Caco-2 (cell line): ENCODE data around the gene DOHH. TPM values are rescaled to one million over a fixed set of nuclear protein-coding genes. Genes with fewer than 3 reads are reported as not detected.

Source experiments
- BruUV-seq: library from RNA; stranded (reverse); fragments of 400-500 nt; replicated peaks from 2 replicates; lab custom pipeline; 2021; lab: Mats Ljungman, UMichigan
- CTCF ChIA-PET: fragments of 300-600 bp; sonication (Branson Sonifier 250); formaldehyde crosslinking; loops from one replicate; lab custom pipeline; 2022; ENCODE audit warnings: antibody characterized with exemption; lab: Charles Lee
- POLR2A ChIA-PET: fragments of 300-600 bp; sonication (Branson Sonifier 250); formaldehyde crosslinking; loops from one replicate; lab custom pipeline; 2022; ENCODE audit warnings: antibody characterized with exemption; lab: Charles Lee
- DNase-seq, 2 experiments: peaks; one replicate each; pipeline versions ENCODE4 v3.0.0 to v3.0.0-alpha.2; 2020 to 2022
- H3K27me3 ChIP-seq: replicated peaks from 2 replicates; pipeline ENCODE4 v1.6.0; 2011; ENCODE audit warnings: low read length; ENCODE audit not compliant: control insufficient read depth, insufficient read depth
- H3K36me3 ChIP-seq: 2 replicates; pipeline ENCODE4 v1.5.1; 2011; ENCODE audit warnings: low read length; ENCODE audit not compliant: control insufficient read depth, insufficient read depth
- H3K4me1 ChIP-seq: fragments of 250-450 bp; sonication (Bioruptor Pico); 2 replicates; pipeline ENCODE4 v1.5.1; 2020; ENCODE audit warnings: mild to moderate bottlenecking
- H3K4me3 ChIP-seq: 2 replicates; pipeline ENCODE4 v1.5.1; 2011; ENCODE audit warnings: low read depth, mild to moderate bottlenecking, control low read depth, low read length
- H3K9me3 ChIP-seq: fragments of 250-450 bp; sonication (Bioruptor Pico); 2 replicates; pipeline ENCODE4 v1.5.1; 2020; ENCODE audit warnings: mild to moderate bottlenecking, moderate library complexity
- H3K27ac Mint-ChIP-seq: one replicate; pipeline ENCODE4 v1.8.0; 2022; ENCODE audit warnings: mixed read lengths; ENCODE audit not compliant: unreplicated experiment
- H3K27me3 Mint-ChIP-seq: one replicate; pipeline ENCODE4 v1.8.0; 2022; ENCODE audit warnings: mixed read lengths; ENCODE audit not compliant: insufficient read depth, unreplicated experiment
- H3K36me3 Mint-ChIP-seq: one replicate; pipeline ENCODE4 v1.8.0; 2022; ENCODE audit warnings: mild to moderate bottlenecking, mixed read lengths; ENCODE audit not compliant: insufficient read depth, unreplicated experiment
- H3K4me1 Mint-ChIP-seq: one replicate; pipeline ENCODE4 v1.8.0; 2022; ENCODE audit warnings: low read depth, mixed read lengths; ENCODE audit not compliant: unreplicated experiment
- H3K4me3 Mint-ChIP-seq: one replicate; pipeline ENCODE4 v1.8.0; 2022; ENCODE audit warnings: mild to moderate bottlenecking, moderate library complexity, mixed read lengths; ENCODE audit not compliant: unreplicated experiment
- H3K9me3 Mint-ChIP-seq: one replicate; pipeline ENCODE4 v1.8.0; 2022; ENCODE audit warnings: mixed read lengths; ENCODE audit not compliant: unreplicated experiment
- intact Hi-C: fragments of 100-400 bp; cut with micrococcal nuclease; formaldehyde crosslinking; loops from one replicate; pipeline ENCODE4 v1.10.0; 2022; ENCODE audit not compliant: unreplicated experiment
- total RNA-seq: library from RNA; stranded (reverse); gene quantifications from 2 replicates; pipeline ENCODE4 v1.2.3, GENCODE V29; 2022
- TF ChIP-seq, protein P1 (sequence below), 2 experiments: fragments of 200-600 bp in 1 of 2; IDR thresholded peaks; 1 replicate in 1 of 2; 2 replicates in 1 of 2; pipeline versions ENCODE4 v1.5.1 to v1.8.0; 2011 to 2022; ENCODE audit warnings: antibody characterized with exemption in 1 of 2, control low read depth in 1 of 2, inconsistent platforms in 1 of 2, low read depth in 1 of 2, low read length in 1 of 2, mild to moderate bottlenecking in 1 of 2, moderate library complexity in 1 of 2; ENCODE audit not compliant: insufficient read depth in 1 of 2, severe bottlenecking in 1 of 2, unreplicated experiment in 1 of 2

DOHH gene
- total RNA-seq, 1 experiment from 2014 or later = 17.4 TPM

DNA sequence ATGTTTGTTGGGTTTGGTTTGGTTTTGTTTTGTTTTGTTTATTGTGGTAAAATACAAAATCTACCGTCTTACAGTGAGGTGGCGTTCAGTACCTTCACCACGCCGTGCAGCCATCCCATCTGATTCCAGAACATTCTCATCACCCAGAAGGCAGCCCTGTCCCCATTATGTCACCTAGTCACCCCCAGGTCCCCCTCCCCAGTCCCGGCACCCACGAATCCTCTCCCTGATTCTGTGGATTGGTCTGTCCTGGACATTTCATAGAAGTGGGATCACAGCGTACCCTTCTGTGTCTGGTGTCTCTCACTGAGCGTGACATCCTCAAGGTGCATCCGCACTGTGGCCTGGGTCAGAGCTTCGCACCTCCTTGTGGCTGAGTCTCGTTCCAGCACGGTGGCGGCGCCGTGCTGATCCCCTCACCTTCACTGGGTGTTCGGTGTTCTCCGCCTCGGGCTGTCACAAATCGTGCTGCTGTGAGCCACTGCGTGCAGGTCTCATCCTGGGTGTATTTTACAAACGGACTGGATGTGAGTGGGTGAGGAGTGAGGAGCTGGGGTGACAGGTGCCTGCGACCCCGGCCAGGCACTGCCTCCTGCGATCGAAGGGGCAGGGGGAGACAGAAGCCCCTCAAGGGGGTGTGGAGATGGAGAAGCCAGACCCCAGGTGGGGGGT is 37.9 kb upstream of the DOHH start:
- BruUV-seq = no TSS peak
- H3K4me3 ChIP-seq = no peak overlapping the region
- intact Hi-C loops = no loop called here
- no peaks in the 10 kb centered on the region for H3K4me1 Mint-ChIP-seq
- no peaks in the 10 kb centered on the region for H3K9me3 Mint-ChIP-seq
- ChIA-PET CTCF (no interaction called here), POLR2A (no interaction called here)
- TF ChIP-seq, protein P1, sequence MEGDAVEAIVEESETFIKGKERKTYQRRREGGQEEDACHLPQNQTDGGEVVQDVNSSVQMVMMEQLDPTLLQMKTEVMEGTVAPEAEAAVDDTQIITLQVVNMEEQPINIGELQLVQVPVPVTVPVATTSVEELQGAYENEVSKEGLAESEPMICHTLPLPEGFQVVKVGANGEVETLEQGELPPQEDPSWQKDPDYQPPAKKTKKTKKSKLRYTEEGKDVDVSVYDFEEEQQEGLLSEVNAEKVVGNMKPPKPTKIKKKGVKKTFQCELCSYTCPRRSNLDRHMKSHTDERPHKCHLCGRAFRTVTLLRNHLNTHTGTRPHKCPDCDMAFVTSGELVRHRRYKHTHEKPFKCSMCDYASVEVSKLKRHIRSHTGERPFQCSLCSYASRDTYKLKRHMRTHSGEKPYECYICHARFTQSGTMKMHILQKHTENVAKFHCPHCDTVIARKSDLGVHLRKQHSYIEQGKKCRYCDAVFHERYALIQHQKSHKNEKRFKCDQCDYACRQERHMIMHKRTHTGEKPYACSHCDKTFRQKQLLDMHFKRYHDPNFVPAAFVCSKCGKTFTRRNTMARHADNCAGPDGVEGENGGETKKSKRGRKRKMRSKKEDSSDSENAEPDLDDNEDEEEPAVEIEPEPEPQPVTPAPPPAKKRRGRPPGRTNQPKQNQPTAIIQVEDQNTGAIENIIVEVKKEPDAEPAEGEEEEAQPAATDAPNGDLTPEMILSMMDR (IDR thresholded peaks at IDR 0.05; ENCODE audit: insufficient read depth in 1 of 2, low read depth in 1 of 2, low read length in 1 of 2, severe bottlenecking in 1 of 2, unreplicated experiment in 1 of 2) = no peak
- no peaks in the 10 kb centered on the region for H3K36me3 ChIP-seq
- no peaks in the 10 kb centered on the region for H3K9me3 ChIP-seq
- no peaks in the 10 kb centered on the region for H3K4me1 ChIP-seq
- H3K27ac Mint-ChIP-seq = peak overlapping the region; percentile 56
- H3K27me3 Mint-ChIP-seq = no peaks in the 10 kb centered on the region
- DNase-seq = no peak
- peaks cover 58% of the 10 kb centered on the region for H3K36me3 Mint-ChIP-seq
- H3K4me3 Mint-ChIP-seq = no peak overlapping the region
- H3K27me3 ChIP-seq = no peaks in the 10 kb centered on the region

GRCh38 chr19:3537438-3538240 is 37.2 kb upstream of the DOHH start:
- BruUV-seq = no TSS peak
- no peak for DNase-seq
- H3K4me3 ChIP-seq = no peak overlapping the region
- TF ChIP-seq, protein P1 (IDR thresholded peaks at IDR 0.05; ENCODE audit: insufficient read depth in 1 of 2, low read depth in 1 of 2, low read length in 1 of 2, severe bottlenecking in 1 of 2, unreplicated experiment in 1 of 2) = no peak
- no peaks in the 10 kb centered on the region for H3K27me3 Mint-ChIP-seq
- peaks cover 55% of the 10 kb centered on the region for H3K36me3 Mint-ChIP-seq
- no peak overlapping the region for H3K4me3 Mint-ChIP-seq
- POLR2A ChIA-PET = no interaction called here
- no peaks in the 10 kb centered on the region for H3K36me3 ChIP-seq
- peak overlapping the region; percentile 56 for H3K27ac Mint-ChIP-seq
- no peaks in the 10 kb centered on the region for H3K4me1 Mint-ChIP-seq
- no peaks in the 10 kb centered on the region for H3K27me3 ChIP-seq
- H3K9me3 ChIP-seq = no peaks in the 10 kb centered on the region
- no peaks in the 10 kb centered on the region for H3K9me3 Mint-ChIP-seq
- intact Hi-C loops = no loop called here
- CTCF ChIA-PET = no interaction called here
- no peaks in the 10 kb centered on the region for H3K4me1 ChIP-seq

DNA sequence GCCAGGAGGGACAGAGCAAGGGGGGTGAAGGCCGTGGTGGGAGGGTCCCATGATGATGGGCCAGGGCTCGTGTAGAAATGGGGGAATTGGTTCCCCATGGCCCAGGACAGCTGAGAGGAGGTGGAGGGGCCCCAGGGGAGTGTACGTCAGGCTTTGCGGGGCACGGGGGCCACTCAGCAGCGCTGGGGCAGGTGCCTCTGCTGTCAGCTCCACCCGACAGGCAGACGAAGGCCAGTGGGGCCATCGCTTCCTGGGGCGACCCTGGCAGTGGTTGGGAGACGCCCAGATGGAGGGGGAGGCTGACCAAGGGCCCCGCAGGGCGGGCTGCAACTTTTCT is 36.6 kb upstream of the DOHH start:
- peaks cover 57% of the 10 kb centered on the region for H3K36me3 Mint-ChIP-seq
- Histone ChIP-seq H3K4me1 (no peaks in the 10 kb centered on the region), H3K27me3 (no peaks in the 10 kb centered on the region), H3K4me3 (no peak overlapping the region), H3K36me3 (no peaks in the 10 kb centered on the region), H3K9me3 (no peaks in the 10 kb centered on the region)
- H3K4me3 Mint-ChIP-seq = no peak overlapping the region
- CTCF ChIA-PET = no interaction called here
- no TSS peak for BruUV-seq
- no peaks in the 10 kb centered on the region for H3K4me1 Mint-ChIP-seq
- intact Hi-C loops = no loop called here
- H3K27ac Mint-ChIP-seq = peak overlapping the region; percentile 56
- DNase-seq = no peak
- no peaks in the 10 kb centered on the region for H3K9me3 Mint-ChIP-seq
- TF ChIP-seq, protein P1 (IDR thresholded peaks at IDR 0.05; ENCODE audit: insufficient read depth in 1 of 2, low read depth in 1 of 2, low read length in 1 of 2, severe bottlenecking in 1 of 2, unreplicated experiment in 1 of 2) = no peak
- H3K27me3 Mint-ChIP-seq = no peaks in the 10 kb centered on the region
- POLR2A ChIA-PET = no interaction called here
